ENCODE data around the gene CTNNA3. TPM values are rescaled to one million over a fixed set of nuclear protein-coding genes. Genes with fewer than 3 reads are reported as not detected.

CTNNA3 gene
- total RNA-seq, 1 donor from 2014 or later, result 15.5 TPM

GRCh38 chr10:65911151-65911835, 1784.7 kb downstream of the CTNNA3 start:
- peak; percentile 79 for DNase-seq

- DNase-seq, result no peak
These were observed 1785.8 kb downstream of the CTNNA3 start for GRCh38 chr10:65910209-65910608.

- DNase-seq, result no peak
These were observed 1788.7 kb downstream of the CTNNA3 start for GRCh38 chr10:65907199-65907712.

GRCh38 chr10:65903620-65904019, 1792.4 kb downstream of the CTNNA3 start:
- DNase-seq, result no peak

- no peak for DNase-seq
These were observed 1795.7 kb downstream of the CTNNA3 start for GRCh38 chr10:65900271-65900670.

- DNase-seq, result no peak
These were observed 1797.9 kb downstream of the CTNNA3 start for GRCh38 chr10:65898055-65898454.

- no peak for DNase-seq
These were observed 1801.0 kb downstream of the CTNNA3 start for GRCh38 chr10:65894961-65895360.

- no peak for DNase-seq
These were observed 1801.6 kb downstream of the CTNNA3 start for GRCh38 chr10:65894379-65894778.

GRCh38 chr10:65893676-65894075, 1802.3 kb downstream of the CTNNA3 start:
- no peak for DNase-seq

GRCh38 chr10:65892284-65892683, 1803.7 kb downstream of the CTNNA3 start:
- DNase-seq, result no peak

- DNase-seq, result no peak
These were observed 1804.7 kb downstream of the CTNNA3 start for GRCh38 chr10:65891073-65891981.

- DNase-seq, result no peak
These were observed 1831.5 kb downstream of the CTNNA3 start for GRCh38 chr10:65864529-65864928.

GRCh38 chr10:65864036-65864435, 1832.0 kb downstream of the CTNNA3 start:
- no peak for DNase-seq

Small RNA genes lying within 50 kb of the gene (small RNA-seq; reads per million reads assigned to genes)
- gene AL607023.1 (ENCODE audit: low replicate concordance) (not detected), gene MIR7151 (ENCODE audit: low replicate concordance) (0.21 reads per million, percentile 30 among the genes with 10 or more reads in this experiment)

Other genes starting within 250 kb of the CTNNA3 start
- gene DNAJC12, start 142.0 kb upstream of the CTNNA3 start, total RNA-seq, result 8.2 TPM
- gene SIRT1, start 188.5 kb upstream of the CTNNA3 start, total RNA-seq, result 28.2 TPM